HG03064 (cell line): ENCODE results near the gene COL23A1.
"Not testable (repeated sequence)": the region's sequence is repeated elsewhere in the genome, so short reads cannot be mapped to it uniquely, and the experiment has no call there.

Source experiments
- ATAC-seq: cut with Tn5 transposase; IDR thresholded peaks from one replicate; pipeline ENCODE4 v1.9.1; 2021; ENCODE audit warnings: low read depth; ENCODE audit not compliant: unreplicated experiment

Gene COL23A1

GRCh38 chr5:178261666-178262600 lies 328.3 kb downstream of the COL23A1 start:
- ATAC-seq = no peak

- no peak for ATAC-seq
Observed at GRCh38 chr5:178259623-178260536, 330.3 kb downstream of the COL23A1 start.

DNA sequence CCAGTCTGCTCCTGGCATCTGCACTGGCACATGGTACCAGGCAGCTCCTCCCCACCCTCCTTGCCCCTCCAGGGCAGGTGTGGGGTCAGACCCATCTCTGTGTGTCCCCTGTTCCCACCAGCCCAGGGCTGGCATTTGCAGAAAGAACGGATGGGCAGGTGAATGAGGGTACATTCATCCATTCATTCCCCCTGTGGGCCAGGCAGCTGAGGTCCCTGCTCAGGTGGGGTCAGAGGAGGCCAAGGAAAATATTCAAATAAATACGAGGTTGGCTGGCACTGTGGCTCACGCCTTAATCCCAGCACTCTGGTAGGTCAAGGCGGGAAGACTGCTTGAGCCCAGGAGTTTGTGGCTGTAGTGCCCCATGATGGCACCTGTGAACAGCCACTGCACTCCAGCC lies 332.5 kb downstream of the COL23A1 start:
- ATAC-seq = no peak

GRCh38 chr5:178256746-178257145 lies 333.4 kb downstream of the COL23A1 start:
- ATAC-seq = no peak

GRCh38 chr5:178253632-178254031 lies 336.6 kb downstream of the COL23A1 start:
- ATAC-seq = not testable (repeated sequence)

- no peak for ATAC-seq
Observed at GRCh38 chr5:178252258-178252657, 337.9 kb downstream of the COL23A1 start.

DNA sequence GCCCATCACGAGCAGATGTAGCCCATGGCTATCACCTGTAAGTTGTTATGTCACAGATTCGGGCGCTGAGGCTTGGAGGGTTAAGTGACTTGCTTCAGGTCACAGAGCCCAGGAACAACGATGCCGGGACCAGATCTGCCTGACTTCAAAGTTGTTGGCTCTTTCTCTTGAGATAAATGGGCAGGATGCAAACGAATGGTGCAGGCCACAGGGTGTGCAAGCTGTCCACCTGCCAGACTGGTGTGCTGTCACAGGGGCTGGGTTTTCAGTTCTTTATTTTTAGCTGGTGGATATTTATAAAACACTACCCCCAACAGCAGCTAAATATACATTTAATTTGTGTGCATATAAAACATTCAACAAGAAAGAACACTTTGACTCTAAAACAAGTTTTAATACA lies 339.9 kb downstream of the COL23A1 start:
- no peak for ATAC-seq

- ATAC-seq = no peak
Observed at GRCh38 chr5:178249191-178249989, 340.8 kb downstream of the COL23A1 start.

- no peak for ATAC-seq
Observed at GRCh38 chr5:178248750-178249149, 341.4 kb downstream of the COL23A1 start.

GRCh38 chr5:178247481-178248456 lies 342.4 kb downstream of the COL23A1 start:
- ATAC-seq = no peak

GRCh38 chr5:178246624-178247279 lies 343.4 kb downstream of the COL23A1 start:
- ATAC-seq = no peak

DNA sequence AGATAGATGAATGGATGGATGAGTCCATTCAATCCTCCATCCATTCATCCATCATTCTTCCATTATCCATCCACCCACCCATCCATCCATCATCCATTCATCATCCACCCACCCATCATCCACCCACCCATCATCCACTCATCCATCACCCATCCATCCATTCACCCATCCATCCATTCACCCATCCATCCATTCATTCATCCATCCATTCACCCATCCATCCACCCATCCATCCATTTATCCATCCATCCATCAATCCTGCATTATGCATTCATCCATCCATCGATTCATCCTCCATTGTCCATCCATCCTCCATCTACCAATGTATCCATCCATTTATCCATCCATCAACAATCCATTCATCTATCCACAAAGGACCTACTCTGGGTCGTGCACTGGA lies 344.8 kb downstream of the COL23A1 start:
- ATAC-seq = no peak

DNA sequence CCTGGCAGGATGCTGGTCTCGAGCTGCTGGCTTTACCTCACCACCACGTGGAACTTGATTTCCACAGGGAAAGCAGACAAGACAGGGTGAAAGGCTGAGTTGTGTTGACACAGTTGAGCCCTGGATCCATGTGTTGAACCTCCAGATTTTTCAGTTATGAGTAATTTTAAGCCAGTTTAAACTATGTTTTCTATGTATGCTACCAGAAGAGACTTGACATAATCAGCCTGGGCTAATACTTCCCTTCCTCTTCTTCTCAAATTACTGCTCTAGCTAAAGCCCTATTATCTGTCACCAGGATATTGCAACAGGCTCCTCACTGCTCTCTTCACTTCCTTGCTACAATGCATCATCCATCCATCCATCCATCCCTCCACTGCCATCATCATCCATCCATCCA lies 345.6 kb downstream of the COL23A1 start:
- ATAC-seq = no peak

- no peak for ATAC-seq
Observed at GRCh38 chr5:178242416-178242815, 347.8 kb downstream of the COL23A1 start.

DNA sequence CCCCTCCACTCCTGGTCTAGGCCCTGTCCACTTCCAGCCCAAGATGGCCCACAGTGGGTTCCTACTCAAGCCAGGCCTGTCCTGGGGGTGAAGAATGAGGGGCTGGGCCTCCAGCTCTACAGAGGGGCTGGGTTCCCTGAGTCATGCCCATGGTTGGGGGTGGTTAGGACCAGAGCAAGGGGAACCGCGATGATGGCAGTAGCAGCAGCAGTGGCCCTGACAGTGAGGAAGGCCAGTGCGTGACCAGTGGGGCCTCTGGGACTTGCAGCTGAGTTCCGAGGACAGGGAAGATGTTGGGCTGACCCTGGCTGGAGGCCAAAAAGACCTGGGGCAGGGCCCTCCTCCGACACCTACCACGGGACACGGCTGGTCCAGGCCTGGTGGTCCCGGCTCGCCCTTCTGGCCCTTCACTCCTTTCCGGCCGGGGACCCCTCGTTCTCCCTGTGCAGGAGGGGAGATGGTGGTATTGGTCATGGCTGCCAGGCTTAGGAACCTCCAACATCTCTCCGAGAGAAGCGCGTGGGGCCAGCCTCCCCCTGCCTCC lies 348.4 kb downstream of the COL23A1 start:
- ATAC-seq = no peak

DNA sequence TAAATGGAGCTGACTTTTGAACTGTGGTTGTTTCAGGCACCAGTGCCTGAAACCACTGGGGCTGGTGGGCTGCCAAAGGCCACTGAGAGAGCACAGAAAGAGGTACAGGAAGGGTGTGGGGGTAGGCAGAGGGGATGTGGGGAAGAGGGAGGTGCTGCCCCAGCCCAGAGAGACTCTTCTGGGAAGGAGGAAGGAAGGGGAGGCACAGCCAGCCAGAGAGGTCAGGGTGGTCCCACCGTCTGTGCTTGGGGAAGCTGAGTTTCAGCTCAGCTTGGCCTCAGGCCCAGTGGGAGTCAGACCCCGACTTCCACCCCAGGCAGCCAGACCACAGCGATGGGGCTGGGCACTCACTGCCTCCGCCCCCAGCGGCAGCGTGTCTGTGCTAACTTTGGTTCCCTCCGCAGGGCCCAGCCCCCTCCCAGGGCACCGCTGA lies 348.9 kb downstream of the COL23A1 start:
- no peak for ATAC-seq

GRCh38 chr5:178240766-178241165 lies 349.4 kb downstream of the COL23A1 start:
- no peak for ATAC-seq

DNA sequence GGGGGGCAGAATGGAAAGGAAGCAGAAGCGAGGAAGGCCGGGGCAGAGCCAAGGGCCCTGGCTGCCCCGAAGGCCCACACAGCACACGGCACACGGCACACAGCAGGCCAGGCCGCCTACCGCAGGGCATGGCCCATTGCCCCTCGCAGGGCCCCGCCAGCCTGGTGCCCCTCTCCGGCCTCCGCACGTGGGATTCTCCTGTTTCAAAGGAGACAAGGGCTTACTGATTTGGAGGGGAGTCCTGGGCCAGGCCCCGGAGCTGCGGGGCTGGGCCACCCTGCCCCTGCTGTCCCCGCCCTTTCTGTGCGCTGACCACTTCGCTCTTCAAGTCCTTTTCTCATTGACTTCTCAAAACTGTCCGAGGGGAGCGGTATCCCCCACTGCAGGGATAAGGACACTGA lies 349.9 kb downstream of the COL23A1 start:
- ATAC-seq = no peak
